SH-SY5Y (cell line): Measurements from ENCODE around the gene BABAM2.

Source experiments
- GATA2 ChIP-seq: IDR thresholded peaks from 2 replicates; pipeline ENCODE4 v1.6.1; 2011; ENCODE audit warnings: mild to moderate bottlenecking, low read depth, low read length
- GATA3 ChIP-seq: IDR thresholded peaks from 2 replicates; pipeline ENCODE4 v1.6.1; 2011; ENCODE audit warnings: low read depth, mild to moderate bottlenecking, low read length, moderate library complexity

The BABAM2 gene

DNA sequence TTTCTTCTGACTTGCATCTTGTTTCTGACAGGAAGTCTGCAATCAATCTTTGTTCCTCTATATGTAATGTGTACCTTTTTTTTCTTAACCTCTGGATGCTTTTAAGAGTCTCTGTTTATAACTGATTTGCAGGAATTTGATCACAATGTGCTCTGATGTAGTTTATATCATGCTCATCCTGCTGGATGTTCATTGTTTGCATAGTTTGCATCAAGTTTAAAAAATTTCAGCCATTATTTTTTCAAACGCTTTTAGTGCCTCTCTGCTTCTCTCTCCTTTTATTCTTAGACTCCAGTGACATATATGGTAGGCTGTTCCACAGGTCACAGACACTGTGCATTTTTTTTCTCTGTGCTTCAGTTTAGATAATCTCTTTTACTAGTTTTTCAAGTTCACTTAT is 24.3 kb upstream of the BABAM2 start:
- TF ChIP-seq GATA3 (no peak), GATA2 (no peak)

DNA sequence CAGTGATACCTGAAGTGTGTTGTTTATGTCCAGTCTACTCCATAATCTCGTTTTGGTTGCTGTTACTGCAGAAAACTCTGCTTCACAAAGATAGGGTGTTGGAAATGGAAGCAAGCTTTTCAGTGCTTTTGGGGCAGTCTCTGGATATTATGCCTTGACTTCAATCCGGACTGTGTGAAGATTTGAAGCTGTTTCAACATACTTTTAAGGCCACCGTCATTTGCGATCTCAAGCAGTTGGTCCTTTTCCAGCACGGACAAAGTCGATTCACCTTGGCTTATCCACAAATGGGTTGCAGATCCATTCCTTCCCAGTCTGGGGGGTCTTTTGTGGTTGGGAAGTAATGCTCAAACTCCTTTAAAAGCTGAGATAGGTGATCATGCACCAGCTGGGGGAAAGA is 20.8 kb upstream of the BABAM2 start:
- TF ChIP-seq GATA2 (no peak), GATA3 (no peak)

DNA sequence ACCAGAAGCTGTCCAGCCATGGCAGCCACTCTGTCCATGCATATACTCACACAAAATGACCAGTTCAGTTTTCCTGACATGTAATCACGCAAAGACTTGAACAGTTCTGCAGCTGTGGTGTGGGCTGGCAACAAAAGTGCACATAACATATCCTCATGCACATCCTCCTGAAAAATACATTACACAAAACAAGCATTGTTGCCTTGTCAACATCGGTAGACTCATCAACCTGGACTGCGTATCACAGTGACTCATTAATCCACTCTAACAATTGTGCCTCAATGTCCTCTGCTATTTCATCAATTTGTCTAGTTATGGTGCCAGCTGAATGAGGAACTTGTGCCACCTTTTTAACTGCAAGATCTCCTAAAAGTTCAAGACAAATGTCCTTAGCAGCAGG is 19.8 kb upstream of the BABAM2 start:
- TF ChIP-seq GATA2 (no peak), GATA3 (no peak)

GRCh38 chr2:27871802-27872201 is 18.7 kb upstream of the BABAM2 start:
- no peak for TF ChIP-seq GATA2

- TF ChIP-seq GATA2 = no peak
- no peak for TF ChIP-seq GATA3
Measured at GRCh38 chr2:27873091-27873490, 17.4 kb upstream of the BABAM2 start.

DNA sequence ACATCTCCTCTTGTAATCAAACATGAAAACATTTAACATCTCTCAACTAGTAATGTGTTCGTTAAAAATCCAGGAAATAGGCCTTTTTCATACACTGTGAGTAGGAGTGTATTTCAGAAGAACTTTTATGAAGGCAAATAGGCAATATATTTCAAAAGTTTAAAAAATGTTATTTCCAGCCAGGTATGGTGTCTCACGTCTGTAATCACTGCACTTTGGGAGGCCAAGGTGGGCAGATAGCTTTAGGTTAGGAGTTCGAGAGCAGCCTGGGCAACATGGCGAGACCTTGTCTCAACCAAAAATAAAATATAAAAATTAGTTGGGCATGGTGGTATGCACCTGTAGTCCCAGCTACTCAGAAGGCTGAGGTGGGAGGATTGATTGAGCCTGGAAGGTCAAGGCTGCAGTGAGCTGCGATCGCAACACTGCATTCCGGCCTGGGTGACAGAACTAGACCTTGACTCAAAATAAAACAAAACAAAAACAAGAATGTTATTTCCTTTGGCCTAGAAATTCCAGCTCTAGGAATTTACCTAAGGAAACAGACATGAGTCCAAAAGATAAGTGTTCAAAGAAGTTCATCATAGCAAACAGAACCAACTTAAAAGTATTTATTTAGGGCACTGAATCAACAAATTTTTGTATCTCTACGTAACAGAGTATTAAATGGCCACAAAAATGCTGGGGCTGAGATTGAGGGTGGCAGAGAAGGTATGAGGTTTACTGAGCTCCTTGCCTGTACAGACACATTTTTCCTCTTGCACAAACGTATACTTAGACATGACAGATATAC is 15.2 kb upstream of the BABAM2 start:
- TF ChIP-seq GATA2 (no peak), GATA3 (no peak)

- TF ChIP-seq GATA2 = no peak
- no peak for TF ChIP-seq GATA3
Measured at GRCh38 chr2:27878825-27879224, 11.7 kb upstream of the BABAM2 start.

- TF ChIP-seq GATA3 (no peak), GATA2 (no peak)
Measured at GRCh38 chr2:27884601-27885000, 5.9 kb upstream of the BABAM2 start.

GRCh38 chr2:27885234-27885633 is 5.3 kb upstream of the BABAM2 start:
- TF ChIP-seq GATA3 (no peak), GATA2 (no peak)

- TF ChIP-seq GATA3 (no peak), GATA2 (no peak)
Measured at GRCh38 chr2:27885661-27886060, 4.9 kb upstream of the BABAM2 start.

GRCh38 chr2:27886322-27886721 is 4.2 kb upstream of the BABAM2 start:
- no peak for TF ChIP-seq GATA2
- no peak for TF ChIP-seq GATA3

DNA sequence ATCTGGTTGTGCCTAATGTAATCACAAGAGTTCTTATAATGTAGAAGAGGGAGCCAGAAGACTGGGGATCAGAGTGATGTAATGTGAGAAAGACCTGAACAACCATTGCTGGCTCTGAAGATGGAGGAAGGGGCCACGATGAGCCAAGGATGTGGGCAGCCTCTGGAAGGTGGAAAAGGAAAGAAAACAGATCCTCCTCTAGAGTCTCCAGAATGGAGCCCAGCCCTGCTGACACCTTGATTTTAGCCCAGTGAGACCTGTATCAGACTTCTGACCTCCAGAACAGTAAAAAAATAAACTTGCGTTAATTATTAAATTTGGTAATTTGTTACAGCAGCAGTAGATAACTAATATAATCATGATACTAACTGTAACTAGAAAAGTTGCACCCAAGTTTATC is 3.4 kb upstream of the BABAM2 start:
- TF ChIP-seq GATA2 (no peak), GATA3 (no peak)

- no peak for TF ChIP-seq GATA2
- no peak for TF ChIP-seq GATA3
Measured at GRCh38 chr2:27887830-27888229, 2.7 kb upstream of the BABAM2 start.

- TF ChIP-seq GATA2 (no peak), GATA3 (no peak)
Measured at GRCh38 chr2:27888790-27889189, 1.7 kb upstream of the BABAM2 start.

- no peak for TF ChIP-seq GATA2
- no peak for TF ChIP-seq GATA3
Measured at GRCh38 chr2:27889774-27890145, 769 bp upstream of the BABAM2 start.
